Stimulated activated CD8-positive, alpha-beta memory T cell treated with anti-CD3 and anti-CD28 coated beads, Interleukin-12 subunit alpha, Interleukin-12 subunit beta, amount 100 ng/mL, for 24 hours (primary cell): Measurements from ENCODE around the gene TEPSIN.

Experiments used
- DNase-seq: peaks from one replicate; pipeline ENCODE4 v3.0.0-alpha.2; 2020; ENCODE audit errors: extremely low read depth

TEPSIN gene

GRCh38 chr17:81197831-81198490, 40.9 kb downstream of the TEPSIN start:
- no peak for DNase-seq

- no peak for DNase-seq
Measured at GRCh38 chr17:81197409-81197795, 41.5 kb downstream of the TEPSIN start.

GRCh38 chr17:81196505-81197408, 42.1 kb downstream of the TEPSIN start:
- no peak for DNase-seq

GRCh38 chr17:81195941-81196495, 42.8 kb downstream of the TEPSIN start:
- no peak for DNase-seq

GRCh38 chr17:81194941-81195901, 43.6 kb downstream of the TEPSIN start:
- no peak for DNase-seq

GRCh38 chr17:81194225-81194760, 44.6 kb downstream of the TEPSIN start:
- DNase-seq = no peak

- DNase-seq = no peak
Measured at GRCh38 chr17:81193470-81194224, 45.2 kb downstream of the TEPSIN start.

- DNase-seq = no peak
Measured at GRCh38 chr17:81193051-81193410, 45.8 kb downstream of the TEPSIN start.

- DNase-seq = no peak
Measured at GRCh38 chr17:81192386-81193050, 46.3 kb downstream of the TEPSIN start.

GRCh38 chr17:81191646-81192045, 47.2 kb downstream of the TEPSIN start:
- no peak for DNase-seq

- no peak for DNase-seq
Measured at GRCh38 chr17:81191116-81191515, 47.7 kb downstream of the TEPSIN start.

GRCh38 chr17:81190591-81190990, 48.3 kb downstream of the TEPSIN start:
- no peak for DNase-seq

GRCh38 chr17:81189670-81190530, 49.0 kb downstream of the TEPSIN start:
- DNase-seq = no peak

GRCh38 chr17:81189016-81189415, 49.8 kb downstream of the TEPSIN start:
- DNase-seq = no peak

- no peak for DNase-seq
Measured at GRCh38 chr17:81188491-81188840, 50.4 kb downstream of the TEPSIN start.

- DNase-seq = no peak
Measured at GRCh38 chr17:81187586-81188490, 51.0 kb downstream of the TEPSIN start.

GRCh38 chr17:81187120-81187519, 51.7 kb downstream of the TEPSIN start:
- no peak for DNase-seq

GRCh38 chr17:81186203-81186602, 52.7 kb downstream of the TEPSIN start:
- no peak for DNase-seq
